Breast epithelium (tissue), 3 donors: ENCODE measurements around the gene PFN2.

ENCODE experiments used
- POLR2A ChIP-seq: fragments of 450-650 bp; IDR thresholded peaks from one replicate; pipeline ENCODE4 v1.6.1; 2016; ENCODE audit warnings: antibody characterized with exemption, mild to moderate bottlenecking, moderate library complexity
- TF ChIP-seq, protein P1 (sequence below), 3 donors: fragments of 450-650 bp; IDR thresholded peaks; one replicate each; pipeline ENCODE4 v1.5.1; 2016 to 2017; ENCODE audit warnings: antibody characterized with exemption in 3 of 3, mild to moderate bottlenecking in 3 of 3, moderate library complexity in 3 of 3

DNA sequence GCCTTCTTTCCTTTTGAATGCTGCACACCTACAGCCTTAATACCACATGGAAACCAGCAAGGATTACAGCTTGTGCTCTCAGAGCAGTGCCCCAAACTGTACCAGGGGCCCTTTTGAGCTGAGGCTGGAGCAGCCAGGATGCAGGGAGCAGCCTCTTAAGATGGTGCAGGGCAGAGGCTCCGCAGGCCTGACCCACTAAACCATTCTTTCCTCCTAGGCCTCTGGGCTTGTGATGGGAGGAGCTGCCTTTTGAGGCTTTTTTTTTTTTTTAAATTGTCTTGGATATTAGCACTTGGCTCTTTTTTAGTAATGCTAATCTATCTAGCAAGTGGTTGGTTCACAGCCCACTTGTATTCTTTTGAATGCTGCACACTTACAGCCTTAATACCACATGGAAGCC is 37.7 kb downstream of the PFN2 start:
- TF ChIP-seq, protein P1, sequence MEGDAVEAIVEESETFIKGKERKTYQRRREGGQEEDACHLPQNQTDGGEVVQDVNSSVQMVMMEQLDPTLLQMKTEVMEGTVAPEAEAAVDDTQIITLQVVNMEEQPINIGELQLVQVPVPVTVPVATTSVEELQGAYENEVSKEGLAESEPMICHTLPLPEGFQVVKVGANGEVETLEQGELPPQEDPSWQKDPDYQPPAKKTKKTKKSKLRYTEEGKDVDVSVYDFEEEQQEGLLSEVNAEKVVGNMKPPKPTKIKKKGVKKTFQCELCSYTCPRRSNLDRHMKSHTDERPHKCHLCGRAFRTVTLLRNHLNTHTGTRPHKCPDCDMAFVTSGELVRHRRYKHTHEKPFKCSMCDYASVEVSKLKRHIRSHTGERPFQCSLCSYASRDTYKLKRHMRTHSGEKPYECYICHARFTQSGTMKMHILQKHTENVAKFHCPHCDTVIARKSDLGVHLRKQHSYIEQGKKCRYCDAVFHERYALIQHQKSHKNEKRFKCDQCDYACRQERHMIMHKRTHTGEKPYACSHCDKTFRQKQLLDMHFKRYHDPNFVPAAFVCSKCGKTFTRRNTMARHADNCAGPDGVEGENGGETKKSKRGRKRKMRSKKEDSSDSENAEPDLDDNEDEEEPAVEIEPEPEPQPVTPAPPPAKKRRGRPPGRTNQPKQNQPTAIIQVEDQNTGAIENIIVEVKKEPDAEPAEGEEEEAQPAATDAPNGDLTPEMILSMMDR (IDR thresholded peaks at IDR 0.05): no peak
- TF ChIP-seq POLR2A: no peak
